Effector memory CD8-positive, alpha-beta T cell (primary cell): Measurements from ENCODE around the gene EIF4EBP2.
A peak's percentile ranks its signal among the peaks of the same experiment; 100 is the strongest.

Experiments
- ATAC-seq: fragments of 150-1000 bp; cut with Tn5 transposase; replicated peaks from 2 replicates; pipeline ENCODE4 v1.10.0; 2021; ENCODE audit warnings: mild to moderate bottlenecking, moderate library complexity
- DNase-seq, 3 experiments: peaks; one replicate each; pipeline ENCODE4 v3.0.0; 2021
- H3K27ac Mint-ChIP-seq, 2 donors: one replicate each; pipeline ENCODE4 v1.8.0; 2022; ENCODE audit warnings: mild to moderate bottlenecking in 2 of 2, mixed read lengths in 2 of 2, moderate library complexity in 2 of 2
- H3K27me3 Mint-ChIP-seq, 2 donors: one replicate each; pipeline ENCODE4 v1.8.0; 2022; ENCODE audit warnings: mixed read lengths in 2 of 2
- H3K36me3 Mint-ChIP-seq: one replicate; pipeline ENCODE4 v1.8.0; 2022; ENCODE audit warnings: mild to moderate bottlenecking, moderate library complexity, mixed read lengths; ENCODE audit not compliant: insufficient read depth
- H3K4me1 Mint-ChIP-seq, 2 donors: one replicate each; pipeline ENCODE4 v1.8.0; 2022; ENCODE audit warnings: low read depth in 2 of 2, mixed read lengths in 2 of 2
- H3K4me3 Mint-ChIP-seq, 2 donors: one replicate each; pipeline ENCODE4 v1.8.0; 2022; ENCODE audit warnings: mild to moderate bottlenecking in 2 of 2, mixed read lengths in 2 of 2, moderate library complexity in 2 of 2
- H3K9me3 Mint-ChIP-seq, 2 donors: one replicate each; pipeline ENCODE4 v1.8.0; 2022; ENCODE audit warnings: mixed read lengths in 2 of 2

EIF4EBP2 gene

DNA sequence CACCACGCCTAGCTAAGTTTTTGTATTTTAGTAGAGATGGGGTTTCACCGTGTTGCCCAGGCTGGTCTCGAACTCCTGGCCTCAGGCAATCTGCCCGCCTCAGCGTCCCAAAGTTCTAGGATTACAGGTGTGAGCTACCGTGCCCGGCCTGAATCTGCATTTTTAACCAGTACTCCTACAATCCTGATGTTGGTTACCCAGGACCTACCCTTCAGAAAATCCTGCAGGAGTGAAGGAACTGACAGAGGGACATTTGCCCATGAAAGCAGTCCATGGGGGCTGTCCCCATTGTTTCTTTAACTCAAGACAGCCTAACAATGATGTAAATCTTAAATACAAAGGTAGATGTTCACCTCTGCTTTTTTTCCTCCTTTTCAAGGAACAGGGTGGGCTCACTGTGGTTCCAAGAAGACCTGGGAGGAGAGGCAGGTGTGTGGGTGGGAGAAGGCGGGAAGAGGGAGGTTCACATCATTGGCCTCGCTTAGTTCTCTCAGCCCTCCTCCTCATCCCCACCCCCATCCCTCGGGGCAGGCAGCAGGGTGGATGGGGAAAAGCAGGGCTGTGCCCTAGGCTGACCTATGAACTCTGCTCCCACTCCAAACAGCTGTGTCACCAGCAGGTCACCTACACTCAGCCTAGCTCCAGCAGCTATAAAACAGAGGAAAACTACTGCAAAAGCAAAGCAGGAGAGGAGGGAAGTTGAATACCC, 35.0 kb upstream of the EIF4EBP2 start:
- DNase-seq (no peak), ATAC-seq (no peak)
- Mint-ChIP-seq H3K27ac (no peak overlapping the region), H3K27me3 (no peaks in the 10 kb centered on the region), H3K36me3 (peaks cover 8% of the 10 kb centered on the region), H3K4me1 (peaks cover 6% of the 10 kb centered on the region in 2 donors), H3K4me3 (no peak overlapping the region), H3K9me3 (no peaks in the 10 kb centered on the region)

GRCh38 chr10:70369498-70370018, 34.4 kb upstream of the EIF4EBP2 start:
- peaks cover 2 to 3% of the 10 kb centered on the region in 2 donors for H3K4me1 Mint-ChIP-seq
- ATAC-seq (no peak), DNase-seq (no peak)
- no peak overlapping the region for H3K27ac Mint-ChIP-seq
- H3K27me3 Mint-ChIP-seq, result no peaks in the 10 kb centered on the region
- H3K4me3 Mint-ChIP-seq, result no peak overlapping the region
- H3K36me3 Mint-ChIP-seq, result peaks cover 4% of the 10 kb centered on the region
- H3K9me3 Mint-ChIP-seq, result no peaks in the 10 kb centered on the region

DNA sequence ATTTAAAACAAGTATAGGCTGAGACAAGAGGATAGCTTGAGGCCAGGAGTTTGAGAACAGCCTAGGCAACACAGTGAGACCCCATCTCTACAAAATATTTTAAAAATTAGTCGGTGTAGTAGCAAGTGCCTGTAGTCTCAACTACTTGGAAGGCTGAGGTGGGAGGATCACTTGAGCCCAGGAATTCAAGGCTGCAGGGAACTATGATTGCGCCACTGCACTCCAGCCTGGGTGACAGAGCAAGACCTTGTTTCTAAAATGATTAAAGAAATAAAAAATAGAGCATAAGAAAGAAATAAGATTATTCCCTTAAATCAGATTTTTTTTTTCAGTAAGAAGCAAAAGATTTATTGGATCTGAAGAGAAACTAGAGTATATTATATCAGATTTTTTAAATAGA, 33.2 kb upstream of the EIF4EBP2 start:
- H3K36me3 Mint-ChIP-seq, result peaks cover 4% of the 10 kb centered on the region
- no peak overlapping the region for H3K27ac Mint-ChIP-seq
- no peaks in the 10 kb centered on the region for H3K9me3 Mint-ChIP-seq
- ATAC-seq (no peak), DNase-seq (no peak)
- H3K27me3 Mint-ChIP-seq, result no peaks in the 10 kb centered on the region
- H3K4me3 Mint-ChIP-seq, result no peak overlapping the region
- no peaks in the 10 kb centered on the region for H3K4me1 Mint-ChIP-seq

DNA sequence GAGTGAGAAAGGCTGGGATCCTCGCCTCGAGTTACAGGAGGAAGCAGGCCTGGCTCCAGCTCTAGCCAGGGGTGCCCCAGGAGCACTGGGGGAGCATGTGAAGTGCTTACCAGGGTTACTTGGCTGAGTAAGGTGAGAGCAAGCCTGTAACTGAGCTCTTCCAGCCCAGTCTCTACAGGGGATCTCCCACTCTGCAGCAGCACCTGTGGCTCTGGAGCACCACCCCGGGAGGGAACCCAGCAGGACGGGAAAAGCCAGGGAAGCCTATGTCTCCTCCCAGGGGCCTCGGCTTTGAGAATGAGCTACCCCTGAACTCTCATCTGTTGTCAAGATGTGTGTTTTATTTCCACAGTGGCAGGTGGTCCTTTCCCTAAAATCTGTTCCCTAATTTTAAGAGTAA, 32.1 kb upstream of the EIF4EBP2 start:
- peaks cover 4% of the 10 kb centered on the region for H3K36me3 Mint-ChIP-seq
- ATAC-seq (no peak), DNase-seq (no peak)
- H3K4me3 Mint-ChIP-seq, result no peak overlapping the region
- H3K27me3 Mint-ChIP-seq, result no peaks in the 10 kb centered on the region
- H3K9me3 Mint-ChIP-seq, result no peaks in the 10 kb centered on the region
- H3K27ac Mint-ChIP-seq, result no peak overlapping the region
- no peaks in the 10 kb centered on the region for H3K4me1 Mint-ChIP-seq

- Mint-ChIP-seq H3K27me3 (no peaks in the 10 kb centered on the region), H3K9me3 (no peaks in the 10 kb centered on the region), H3K4me1 (no peaks in the 10 kb centered on the region), H3K36me3 (peaks cover 4% of the 10 kb centered on the region), H3K27ac (no peak overlapping the region), H3K4me3 (no peak overlapping the region)
- ATAC-seq, result no peak
- no peak for DNase-seq
Measured at GRCh38 chr10:70374775-70375614, 28.9 kb upstream of the EIF4EBP2 start.

- no peaks in the 10 kb centered on the region for H3K36me3 Mint-ChIP-seq
- no peaks in the 10 kb centered on the region for H3K27me3 Mint-ChIP-seq
- no peak overlapping the region for H3K4me3 Mint-ChIP-seq
- ATAC-seq (no peak), DNase-seq (no peak)
- H3K4me1 Mint-ChIP-seq, result peaks cover 0 to 4% of the 10 kb centered on the region in 2 donors
- H3K27ac Mint-ChIP-seq, result no peak overlapping the region
- H3K9me3 Mint-ChIP-seq, result no peaks in the 10 kb centered on the region
Measured at GRCh38 chr10:70376436-70377378, 27.2 kb upstream of the EIF4EBP2 start.

GRCh38 chr10:70378122-70378521, 25.8 kb upstream of the EIF4EBP2 start:
- ATAC-seq (no peak), DNase-seq (no peak)
- Mint-ChIP-seq H3K27ac (no peak overlapping the region), H3K4me1 (peaks cover 0 to 7% of the 10 kb centered on the region in 2 donors), H3K9me3 (no peaks in the 10 kb centered on the region), H3K4me3 (no peak overlapping the region), H3K36me3 (peaks cover 7% of the 10 kb centered on the region), H3K27me3 (no peaks in the 10 kb centered on the region)

DNA sequence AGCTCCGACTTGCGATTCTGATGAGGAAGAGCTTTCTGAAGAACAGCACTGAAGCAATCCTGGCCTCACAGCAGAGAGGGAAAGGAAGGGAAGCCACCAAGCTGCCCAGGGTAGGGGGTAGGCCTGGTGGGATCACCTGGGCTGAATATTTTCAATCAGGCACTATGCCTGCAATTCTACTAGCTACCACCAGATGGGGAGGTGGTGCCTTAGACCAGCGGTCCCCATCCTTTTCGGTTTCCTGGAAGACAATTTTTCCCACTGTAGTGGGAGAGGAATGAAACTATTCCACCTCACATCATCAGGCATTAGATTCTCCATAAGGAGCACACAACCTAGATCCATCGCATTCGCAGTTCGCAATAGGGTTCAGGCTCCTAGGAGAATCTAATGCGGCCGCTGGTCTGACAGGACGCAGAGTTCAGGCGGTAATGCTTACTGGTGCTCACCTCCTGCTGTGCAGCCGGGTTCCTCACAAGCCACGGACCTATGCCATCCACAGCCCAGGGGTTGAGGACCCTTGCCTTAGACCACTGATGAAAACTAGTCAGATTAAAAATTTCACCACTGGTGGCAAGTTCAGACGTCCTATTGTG, 24.3 kb upstream of the EIF4EBP2 start:
- peaks cover 7% of the 10 kb centered on the region for H3K36me3 Mint-ChIP-seq
- no peaks in the 10 kb centered on the region for H3K27me3 Mint-ChIP-seq
- DNase-seq, result no peak
- no peak overlapping the region for H3K27ac Mint-ChIP-seq
- no peak for ATAC-seq
- no peaks in the 10 kb centered on the region for H3K9me3 Mint-ChIP-seq
- H3K4me1 Mint-ChIP-seq, result peaks cover 0 to 7% of the 10 kb centered on the region in 2 donors
- no peak overlapping the region for H3K4me3 Mint-ChIP-seq

- H3K27me3 Mint-ChIP-seq, result no peaks in the 10 kb centered on the region
- peaks cover 7% of the 10 kb centered on the region for H3K36me3 Mint-ChIP-seq
- ATAC-seq (no peak), DNase-seq (no peak)
- peaks cover 0 to 7% of the 10 kb centered on the region in 2 donors for H3K4me1 Mint-ChIP-seq
- no peaks in the 10 kb centered on the region for H3K9me3 Mint-ChIP-seq
- no peak overlapping the region for H3K27ac Mint-ChIP-seq
- peak overlapping the region; percentile 89 for H3K4me3 Mint-ChIP-seq
Measured at GRCh38 chr10:70380350-70381135, 23.4 kb upstream of the EIF4EBP2 start.

DNA sequence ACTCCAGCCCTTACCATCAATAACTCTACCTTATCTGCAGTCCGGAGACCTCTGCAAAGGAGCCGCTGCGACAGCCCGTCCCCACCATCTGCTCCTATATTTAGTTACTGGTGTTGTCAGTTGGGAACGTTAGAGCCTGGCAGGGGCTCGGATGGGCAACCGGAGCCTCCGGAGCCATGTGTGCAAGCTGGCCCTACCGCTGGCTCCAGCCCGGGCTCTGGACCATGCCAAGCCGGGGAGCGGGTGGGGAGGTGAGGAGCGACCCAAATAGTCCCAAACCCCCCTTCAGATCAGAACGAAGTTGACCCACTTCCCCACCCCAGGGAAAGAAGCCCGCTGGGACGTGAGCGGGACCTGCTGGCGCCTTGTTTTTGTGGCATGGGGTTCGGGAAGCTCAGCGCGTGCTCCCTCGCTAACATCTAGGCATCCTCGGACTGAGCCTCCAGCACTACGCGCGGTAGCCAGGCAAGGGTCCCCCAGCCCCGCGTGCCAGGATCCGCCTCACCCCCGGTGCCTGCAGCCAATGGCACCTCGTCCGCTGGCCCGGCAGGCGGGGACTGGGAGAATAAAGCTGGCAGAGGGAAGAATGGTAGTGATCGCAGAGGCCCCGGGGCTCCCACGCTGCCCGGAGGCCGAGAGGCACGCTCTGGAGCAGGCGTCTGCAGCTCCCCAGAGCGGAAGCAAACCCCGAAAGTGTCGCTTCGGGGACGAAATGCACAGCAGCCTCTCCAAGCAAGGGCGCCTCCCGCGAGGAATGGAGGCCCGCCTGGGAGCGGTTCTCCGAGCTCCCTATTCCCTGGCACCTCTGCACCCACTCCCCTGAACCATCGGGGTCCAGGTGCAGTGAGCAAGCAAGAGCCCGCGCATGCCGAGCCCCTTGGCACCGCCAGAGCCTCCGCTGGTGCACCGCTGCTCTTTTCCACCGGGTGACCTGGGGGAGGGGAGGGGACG, 22.2 kb upstream of the EIF4EBP2 start:
- Mint-ChIP-seq H3K9me3 (no peaks in the 10 kb centered on the region), H3K27ac (peak overlapping the region in 1 of 2 donors; percentile 41), H3K4me1 (peaks cover 0 to 7% of the 10 kb centered on the region in 2 donors), H3K36me3 (peaks cover 7% of the 10 kb centered on the region), H3K4me3 (peak overlapping the region; percentile 89), H3K27me3 (no peaks in the 10 kb centered on the region)
- ATAC-seq, result peak; percentile 41
- DNase-seq, result peak in 1 of 3 experiments; percentile 12

DNA sequence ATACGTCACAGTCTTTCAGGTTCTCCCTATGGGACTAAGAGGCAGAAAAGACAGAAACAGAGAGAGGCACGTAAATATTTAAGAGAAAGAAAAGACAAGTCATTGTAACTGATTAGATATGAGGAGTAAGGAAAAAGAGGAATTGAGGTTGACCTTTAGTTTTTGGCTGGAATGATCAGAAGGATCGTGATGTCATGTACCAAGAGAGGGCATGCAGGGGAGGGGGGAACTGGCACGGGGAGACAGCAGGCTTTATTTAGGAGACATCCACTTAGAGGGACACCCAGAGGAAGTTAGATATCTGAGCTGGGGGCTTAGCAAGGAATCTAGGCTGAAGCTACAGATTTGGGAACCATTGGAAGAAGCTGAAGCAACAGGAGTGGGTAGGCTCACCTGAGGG, 12.3 kb upstream of the EIF4EBP2 start:
- H3K9me3 Mint-ChIP-seq, result no peaks in the 10 kb centered on the region
- no peaks in the 10 kb centered on the region for H3K4me1 Mint-ChIP-seq
- H3K4me3 Mint-ChIP-seq, result no peak overlapping the region
- DNase-seq (no peak), ATAC-seq (no peak)
- peaks cover 14 to 26% of the 10 kb centered on the region in 2 donors for H3K27me3 Mint-ChIP-seq
- H3K36me3 Mint-ChIP-seq, result no peaks in the 10 kb centered on the region
- no peak overlapping the region for H3K27ac Mint-ChIP-seq
